Ishikawa (cell line): ENCODE data around the gene GRIK5.

Experiments used
- CEBPB ChIP-seq: IDR thresholded peaks from 2 replicates; pipeline ENCODE4 v1.6.1; 2012
- EP300 ChIP-seq: IDR thresholded peaks from 2 replicates; pipeline ENCODE4 v1.6.1; 2012; ENCODE audit warnings: borderline replicate concordance
- MAX ChIP-seq: IDR thresholded peaks from 2 replicates; pipeline ENCODE4 v1.6.1; 2012
- REST ChIP-seq: IDR thresholded peaks from 2 replicates; pipeline ENCODE4 v1.6.1; 2012; ENCODE audit warnings: low read depth, mild to moderate bottlenecking
- USF1 ChIP-seq: IDR thresholded peaks from 2 replicates; pipeline ENCODE4 v1.6.1; 2012

GRCh38 chr19:42110658-42111057, 40.7 kb upstream of the GRIK5 start:
- TF ChIP-seq CEBPB (no peak), EP300 (no peak), USF1 (no peak), REST (no peak), MAX (no peak)
